ENCODE data around the gene P3H3.

The P3H3 gene

DNA sequence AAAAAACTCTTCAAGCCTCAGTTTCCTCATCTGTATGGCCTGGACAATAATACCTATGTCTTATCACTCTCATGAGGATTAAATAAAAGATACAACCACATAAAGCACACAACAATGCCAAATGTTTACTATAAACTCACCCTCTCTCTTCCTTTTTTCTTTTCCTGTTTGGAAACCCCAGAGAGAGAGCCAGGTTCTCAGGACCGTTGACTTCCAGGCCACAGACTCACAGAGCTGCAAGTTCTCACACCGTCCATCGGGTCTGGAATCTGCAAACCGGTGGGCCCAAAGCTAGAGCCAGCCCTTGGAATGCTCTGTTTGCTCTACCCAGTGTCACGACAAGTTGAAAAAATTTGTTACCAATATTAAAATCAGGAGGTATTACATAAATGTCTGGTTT lies 43.4 kb upstream of the P3H3 start:
- no peak for TF ChIP-seq RAD21 (IDR thresholded peaks at IDR 0.05; ENCODE audit: low read depth)
- TF ChIP-seq YY1 (IDR thresholded peaks at IDR 0.05; ENCODE audit: low read depth) = no peak
- no peak for TF ChIP-seq EGR1 (IDR thresholded peaks at IDR 0.05)
- no peak for TF ChIP-seq CEBPB (IDR thresholded peaks at IDR 0.05)
- no peak for TF ChIP-seq NFIC (IDR thresholded peaks at IDR 0.05)
- TF ChIP-seq EP300 (IDR thresholded peaks at IDR 0.05; ENCODE audit: borderline replicate concordance) = no peak
- TF ChIP-seq, protein P1, sequence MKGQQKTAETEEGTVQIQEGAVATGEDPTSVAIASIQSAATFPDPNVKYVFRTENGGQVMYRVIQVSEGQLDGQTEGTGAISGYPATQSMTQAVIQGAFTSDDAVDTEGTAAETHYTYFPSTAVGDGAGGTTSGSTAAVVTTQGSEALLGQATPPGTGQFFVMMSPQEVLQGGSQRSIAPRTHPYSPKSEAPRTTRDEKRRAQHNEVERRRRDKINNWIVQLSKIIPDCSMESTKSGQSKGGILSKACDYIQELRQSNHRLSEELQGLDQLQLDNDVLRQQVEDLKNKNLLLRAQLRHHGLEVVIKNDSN (IDR thresholded peaks at IDR 0.05) = no peak
- TF ChIP-seq TAF1 (IDR thresholded peaks at IDR 0.05; ENCODE audit: low read depth) = no peak
- no peak for TF ChIP-seq FOXM1 (IDR thresholded peaks at IDR 0.05; ENCODE audit: borderline replicate concordance, low read depth)
- no peak for TF ChIP-seq TEAD4 (IDR thresholded peaks at IDR 0.05)
- TF ChIP-seq, protein P2, sequence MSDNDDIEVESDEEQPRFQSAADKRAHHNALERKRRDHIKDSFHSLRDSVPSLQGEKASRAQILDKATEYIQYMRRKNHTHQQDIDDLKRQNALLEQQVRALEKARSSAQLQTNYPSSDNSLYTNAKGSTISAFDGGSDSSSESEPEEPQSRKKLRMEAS (IDR thresholded peaks at IDR 0.05) = no peak
- no peak for TF ChIP-seq CREB1 (IDR thresholded peaks at IDR 0.05; ENCODE audit: low read depth)
- TF ChIP-seq, protein P3, sequence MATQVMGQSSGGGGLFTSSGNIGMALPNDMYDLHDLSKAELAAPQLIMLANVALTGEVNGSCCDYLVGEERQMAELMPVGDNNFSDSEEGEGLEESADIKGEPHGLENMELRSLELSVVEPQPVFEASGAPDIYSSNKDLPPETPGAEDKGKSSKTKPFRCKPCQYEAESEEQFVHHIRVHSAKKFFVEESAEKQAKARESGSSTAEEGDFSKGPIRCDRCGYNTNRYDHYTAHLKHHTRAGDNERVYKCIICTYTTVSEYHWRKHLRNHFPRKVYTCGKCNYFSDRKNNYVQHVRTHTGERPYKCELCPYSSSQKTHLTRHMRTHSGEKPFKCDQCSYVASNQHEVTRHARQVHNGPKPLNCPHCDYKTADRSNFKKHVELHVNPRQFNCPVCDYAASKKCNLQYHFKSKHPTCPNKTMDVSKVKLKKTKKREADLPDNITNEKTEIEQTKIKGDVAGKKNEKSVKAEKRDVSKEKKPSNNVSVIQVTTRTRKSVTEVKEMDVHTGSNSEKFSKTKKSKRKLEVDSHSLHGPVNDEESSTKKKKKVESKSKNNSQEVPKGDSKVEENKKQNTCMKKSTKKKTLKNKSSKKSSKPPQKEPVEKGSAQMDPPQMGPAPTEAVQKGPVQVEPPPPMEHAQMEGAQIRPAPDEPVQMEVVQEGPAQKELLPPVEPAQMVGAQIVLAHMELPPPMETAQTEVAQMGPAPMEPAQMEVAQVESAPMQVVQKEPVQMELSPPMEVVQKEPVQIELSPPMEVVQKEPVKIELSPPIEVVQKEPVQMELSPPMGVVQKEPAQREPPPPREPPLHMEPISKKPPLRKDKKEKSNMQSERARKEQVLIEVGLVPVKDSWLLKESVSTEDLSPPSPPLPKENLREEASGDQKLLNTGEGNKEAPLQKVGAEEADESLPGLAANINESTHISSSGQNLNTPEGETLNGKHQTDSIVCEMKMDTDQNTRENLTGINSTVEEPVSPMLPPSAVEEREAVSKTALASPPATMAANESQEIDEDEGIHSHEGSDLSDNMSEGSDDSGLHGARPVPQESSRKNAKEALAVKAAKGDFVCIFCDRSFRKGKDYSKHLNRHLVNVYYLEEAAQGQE (IDR thresholded peaks at IDR 0.05; ENCODE audit: low read depth) = no peak
- TF ChIP-seq ZBTB7A (IDR thresholded peaks at IDR 0.05; ENCODE audit: low read depth) = no peak
- TF ChIP-seq TCF12 (IDR thresholded peaks at IDR 0.05; ENCODE audit: low read depth) = no peak

DNA sequence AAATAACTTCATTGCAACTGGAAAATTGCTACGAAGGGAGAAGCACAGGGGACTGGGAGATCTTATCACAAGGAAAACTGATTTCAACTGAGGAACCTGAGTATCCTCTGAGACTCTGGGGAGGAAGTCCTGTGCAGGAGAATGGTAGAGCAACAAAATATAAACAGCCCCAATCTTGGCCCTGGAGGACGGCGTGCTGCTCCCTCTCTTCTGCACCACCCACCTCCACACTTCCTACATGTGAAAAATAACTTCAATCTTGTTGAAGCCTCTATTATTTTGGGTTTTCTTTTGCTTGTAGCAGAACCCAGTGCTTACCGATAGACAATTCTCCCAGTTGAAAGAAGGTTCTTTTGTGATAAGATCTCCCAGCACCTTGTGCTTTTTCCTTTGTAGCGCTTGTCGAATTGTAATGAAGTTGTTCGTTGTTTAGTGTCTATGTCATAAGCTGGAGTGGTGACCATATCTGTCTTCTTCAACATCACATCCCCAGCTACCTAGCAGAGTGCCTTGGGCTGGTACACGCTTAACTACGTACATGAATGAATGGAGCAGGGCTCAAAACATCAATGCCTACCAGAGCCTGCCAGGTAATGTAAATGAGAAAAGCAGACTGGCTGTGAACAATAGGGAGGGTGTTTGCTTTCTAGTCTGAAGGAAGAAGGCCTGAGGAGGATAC lies 41.7 kb upstream of the P3H3 start:
- no peak for TF ChIP-seq FOXM1 (IDR thresholded peaks at IDR 0.05; ENCODE audit: borderline replicate concordance, low read depth)
- TF ChIP-seq TEAD4 (IDR thresholded peaks at IDR 0.05) = no peak
- no peak for TF ChIP-seq CREB1 (IDR thresholded peaks at IDR 0.05; ENCODE audit: low read depth)
- TF ChIP-seq, protein P1 (IDR thresholded peaks at IDR 0.05) = no peak
- TF ChIP-seq, protein P2 (IDR thresholded peaks at IDR 0.05) = no peak
- TF ChIP-seq, protein P3 (IDR thresholded peaks at IDR 0.05; ENCODE audit: low read depth) = no peak
- no peak for TF ChIP-seq EP300 (IDR thresholded peaks at IDR 0.05; ENCODE audit: borderline replicate concordance)
- TF ChIP-seq ZBTB7A (IDR thresholded peaks at IDR 0.05; ENCODE audit: low read depth) = no peak
- TF ChIP-seq CEBPB (IDR thresholded peaks at IDR 0.05) = no peak
- no peak for TF ChIP-seq TAF1 (IDR thresholded peaks at IDR 0.05; ENCODE audit: low read depth)
- no peak for TF ChIP-seq NFIC (IDR thresholded peaks at IDR 0.05)
- no peak for TF ChIP-seq EGR1 (IDR thresholded peaks at IDR 0.05)
- no peak for TF ChIP-seq RAD21 (IDR thresholded peaks at IDR 0.05; ENCODE audit: low read depth)
- no peak for TF ChIP-seq TCF12 (IDR thresholded peaks at IDR 0.05; ENCODE audit: low read depth)

DNA sequence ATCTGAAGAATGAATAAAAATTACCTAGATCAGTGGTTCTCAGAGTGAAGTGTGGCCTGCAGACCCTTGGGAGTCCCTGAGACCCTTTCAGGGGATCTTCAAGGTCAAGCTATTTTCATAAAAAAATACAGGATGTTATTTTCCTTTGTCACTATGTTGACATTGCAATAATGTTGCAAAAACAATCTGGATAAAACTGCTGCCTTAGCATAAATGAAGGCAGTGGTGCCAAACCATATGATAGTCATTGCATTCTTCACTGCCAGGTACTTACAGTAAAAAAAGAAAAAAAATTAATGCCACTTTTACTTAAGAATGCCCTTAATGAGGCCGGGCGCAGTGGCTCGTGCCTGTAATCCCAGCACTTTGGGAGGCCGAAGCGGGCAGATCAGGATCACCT lies 40.9 kb upstream of the P3H3 start:
- no peak for TF ChIP-seq TEAD4 (IDR thresholded peaks at IDR 0.05)
- no peak for TF ChIP-seq CREB1 (IDR thresholded peaks at IDR 0.05; ENCODE audit: low read depth)
- TF ChIP-seq ZBTB7A (IDR thresholded peaks at IDR 0.05; ENCODE audit: low read depth) = no peak
- TF ChIP-seq NFIC (IDR thresholded peaks at IDR 0.05) = no peak
- TF ChIP-seq FOXM1 (IDR thresholded peaks at IDR 0.05; ENCODE audit: borderline replicate concordance, low read depth) = no peak
- TF ChIP-seq EP300 (IDR thresholded peaks at IDR 0.05; ENCODE audit: borderline replicate concordance) = no peak
- TF ChIP-seq TAF1 (IDR thresholded peaks at IDR 0.05; ENCODE audit: low read depth) = no peak
- no peak for TF ChIP-seq RAD21 (IDR thresholded peaks at IDR 0.05; ENCODE audit: low read depth)
- no peak for TF ChIP-seq CEBPB (IDR thresholded peaks at IDR 0.05)
- TF ChIP-seq, protein P3 (IDR thresholded peaks at IDR 0.05; ENCODE audit: low read depth) = no peak
- no peak for TF ChIP-seq EGR1 (IDR thresholded peaks at IDR 0.05)
- TF ChIP-seq YY1 (IDR thresholded peaks at IDR 0.05; ENCODE audit: low read depth) = no peak
